Embryonic facial prominence (tissue), 1 donor: ENCODE data around the gene HNRNPL.
"Not testable (repeated sequence)": the region's sequence is repeated elsewhere in the genome, so short reads cannot be mapped to it uniquely, and the experiment has no call there.

Source experiments
- DNase-seq: peaks from one replicate; pipeline ENCODE4 v3.0.0-alpha.2; 2016; ENCODE audit errors: extremely low spot score

The HNRNPL gene

DNA sequence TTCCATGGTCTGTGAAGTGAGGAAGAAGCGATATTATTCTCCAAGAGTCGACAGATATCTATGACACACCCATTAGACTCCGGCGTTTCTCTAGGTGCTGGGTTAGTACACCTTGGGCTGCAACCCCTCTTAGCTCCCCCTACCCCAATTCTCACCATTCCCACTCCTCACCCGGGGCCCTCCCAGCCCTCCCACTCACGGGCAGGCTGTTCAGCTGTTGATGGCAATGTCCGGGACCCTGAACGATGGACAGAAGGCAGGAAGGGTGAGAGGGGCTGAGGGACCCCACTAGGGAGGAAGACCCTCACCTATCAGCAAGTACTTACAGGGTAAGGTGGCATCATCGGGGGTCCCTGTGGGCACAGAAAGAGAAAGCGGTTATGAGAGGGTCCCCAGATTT, 46.2 kb downstream of the HNRNPL start:
- DNase-seq: no peak

- no peak for DNase-seq
These were observed 48.3 kb downstream of the HNRNPL start for GRCh38 chr19:38801359-38802095.

DNA sequence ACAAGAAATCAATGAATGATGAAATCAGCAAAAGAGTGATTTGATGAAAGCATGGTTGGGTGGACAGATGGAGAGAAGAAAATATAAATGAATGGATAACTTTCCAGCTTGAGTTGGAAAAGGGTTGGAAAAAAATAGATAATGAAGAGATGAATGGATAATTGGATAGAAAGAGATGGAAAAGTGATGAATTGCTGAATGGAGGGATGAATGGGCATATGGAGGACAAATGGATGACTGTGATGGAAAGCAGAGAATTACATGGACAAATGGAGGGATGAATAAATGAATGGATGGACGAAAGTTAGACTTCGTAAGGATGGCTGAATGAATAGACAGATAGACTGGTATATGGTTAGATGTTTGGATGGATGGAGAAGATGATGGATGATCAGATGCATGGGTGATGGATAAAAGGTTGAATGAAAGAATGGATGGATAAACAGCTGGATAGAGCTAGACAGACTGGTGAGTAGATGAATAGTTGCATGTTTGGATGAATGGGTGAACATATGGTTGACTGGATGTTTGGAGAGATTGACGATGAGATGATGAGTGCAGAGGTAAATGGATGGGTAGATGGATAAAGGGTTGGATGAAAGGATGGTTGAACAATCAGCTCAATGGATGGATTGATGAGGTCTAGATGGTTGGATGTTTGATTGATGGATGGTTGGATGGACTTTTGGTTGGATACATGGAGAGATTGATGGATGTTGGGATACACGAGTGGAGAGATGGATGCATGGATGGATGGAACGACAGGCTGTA, 49.0 kb downstream of the HNRNPL start:
- no peak for DNase-seq

DNA sequence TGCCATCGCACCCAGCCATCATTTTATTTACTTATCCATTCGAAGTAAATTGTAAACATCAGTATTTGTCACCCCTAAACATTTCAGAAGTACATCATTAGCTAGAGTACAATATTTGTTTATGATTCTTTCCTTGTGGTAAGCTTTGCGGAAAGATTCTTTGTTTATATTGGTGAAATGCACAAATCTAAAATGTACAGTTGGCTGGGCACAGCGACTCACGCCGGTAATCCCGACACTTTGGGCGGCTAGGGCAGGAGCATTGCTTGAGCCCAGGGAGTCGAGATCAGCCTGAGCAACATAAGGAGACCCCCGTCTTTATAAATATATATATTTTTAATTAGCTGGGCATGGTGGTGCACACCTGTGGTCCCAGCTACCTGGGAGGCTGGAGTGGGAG, 50.7 kb downstream of the HNRNPL start:
- no peak for DNase-seq

DNA sequence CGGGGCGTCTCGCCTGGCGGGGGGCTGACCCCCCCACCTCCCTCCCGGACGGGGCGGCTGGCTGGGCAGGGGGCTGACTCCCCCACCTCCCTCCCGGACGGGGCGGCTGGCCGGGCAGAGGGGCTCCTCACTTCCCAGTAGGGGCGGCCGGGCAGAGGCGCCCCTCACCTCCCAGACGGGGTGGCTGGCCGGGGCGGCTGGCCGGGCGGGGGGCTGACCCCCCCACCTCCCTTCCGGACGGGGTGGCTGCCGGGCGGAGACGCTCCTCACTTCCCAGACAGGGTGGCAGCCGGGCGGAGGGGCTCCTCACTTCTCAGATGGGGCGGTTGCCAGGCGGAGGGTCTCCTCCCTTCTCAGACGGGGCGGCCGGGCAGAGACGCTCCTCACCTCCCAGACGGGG, 52.0 kb downstream of the HNRNPL start:
- DNase-seq: not testable (repeated sequence)

DNA sequence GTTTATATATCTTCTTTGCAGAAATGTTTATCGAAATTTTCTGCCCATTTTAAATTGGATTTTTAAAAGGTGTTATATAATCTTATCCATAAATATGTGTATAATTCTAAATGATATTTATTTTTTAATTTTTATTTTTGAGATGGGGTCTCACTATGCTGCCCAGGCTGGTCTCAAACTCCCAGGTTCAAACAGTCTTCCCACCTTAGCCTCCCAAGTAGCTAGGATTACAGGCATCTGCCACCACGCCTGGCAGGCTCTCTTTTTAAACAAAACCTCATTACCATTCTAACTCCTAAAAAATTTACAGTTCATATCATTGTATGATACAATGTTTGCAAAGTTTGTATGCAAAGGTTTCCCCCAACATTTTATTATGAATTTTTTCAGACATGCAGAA, 53.6 kb downstream of the HNRNPL start:
- no peak for DNase-seq

DNA sequence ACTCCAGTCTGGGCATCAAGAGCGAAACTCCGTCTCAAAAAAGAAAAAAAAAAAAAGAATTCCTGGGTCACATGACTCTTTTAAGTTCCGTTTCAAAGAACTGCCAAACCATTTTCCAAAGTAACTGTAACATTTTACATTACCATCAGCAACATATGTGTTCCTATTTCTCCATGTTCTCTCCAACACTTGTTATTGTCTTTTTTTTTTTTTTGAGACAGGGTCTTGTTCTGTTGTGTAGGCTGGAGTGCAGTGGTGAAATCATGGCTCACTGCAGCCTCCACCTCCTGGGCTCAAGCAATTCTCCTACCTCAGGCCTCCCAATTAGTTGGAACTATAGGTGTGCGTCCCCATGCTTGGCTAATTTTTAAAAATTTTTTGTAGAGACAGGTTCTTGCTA, 54.2 kb downstream of the HNRNPL start:
- DNase-seq: no peak

- DNase-seq: no peak
These were observed 56.1 kb downstream of the HNRNPL start for GRCh38 chr19:38793671-38794070.

DNA sequence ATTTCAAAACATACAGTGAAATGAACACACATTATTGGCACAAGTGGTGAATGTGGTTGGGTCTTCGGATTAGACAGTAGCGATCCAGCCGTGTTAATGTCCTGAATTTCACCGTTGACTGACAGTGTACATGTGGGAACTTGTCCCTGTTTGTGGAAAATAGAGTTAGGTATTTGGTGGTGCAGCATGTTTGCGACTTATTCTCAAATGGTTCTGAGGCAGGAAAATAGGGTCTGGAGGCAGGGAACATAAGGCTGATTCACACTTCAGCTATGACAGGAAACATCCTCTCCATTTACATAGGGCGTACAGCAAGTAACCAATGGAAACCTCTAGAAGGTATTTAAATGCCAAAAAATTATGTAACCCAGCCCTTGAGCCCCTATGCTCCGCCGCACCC, 56.6 kb downstream of the HNRNPL start:
- DNase-seq: peak; percentile 7

GRCh38 chr19:38792250-38793111, 57.3 kb downstream of the HNRNPL start:
- DNase-seq: no peak

DNA sequence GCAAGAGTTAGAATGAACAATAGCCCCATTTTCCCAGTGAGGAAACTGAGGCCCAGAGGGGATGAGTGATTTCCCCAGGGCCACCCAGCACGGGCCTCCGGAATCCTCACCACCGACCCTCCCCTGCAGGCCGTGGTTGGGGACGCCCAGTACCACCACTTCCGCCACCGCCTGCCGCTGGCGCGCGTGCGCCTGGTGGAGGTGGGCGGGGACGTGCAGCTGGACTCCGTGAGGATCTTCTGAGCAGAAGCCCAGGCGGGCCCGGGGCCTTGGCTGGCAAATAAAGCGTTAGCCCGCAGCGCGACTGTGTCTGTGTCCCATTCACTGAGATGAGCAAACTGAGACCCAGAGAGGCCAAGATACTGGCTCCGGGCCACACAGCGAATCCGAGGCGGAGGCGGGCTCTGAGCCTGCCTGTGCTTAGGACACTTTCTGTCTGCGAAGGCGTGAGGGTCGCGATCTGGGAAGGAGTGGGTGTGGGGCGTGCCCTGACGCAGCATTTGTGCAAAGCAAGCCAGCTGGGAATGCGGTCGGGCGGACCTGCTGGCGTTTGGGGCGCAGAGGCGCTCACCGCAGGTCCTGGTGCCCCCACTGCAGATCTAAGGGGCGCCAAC, 58.2 kb downstream of the HNRNPL start:
- not testable (repeated sequence) for DNase-seq

- DNase-seq: not testable (repeated sequence)
These were observed 59.0 kb downstream of the HNRNPL start for GRCh38 chr19:38790507-38791403.

DNA sequence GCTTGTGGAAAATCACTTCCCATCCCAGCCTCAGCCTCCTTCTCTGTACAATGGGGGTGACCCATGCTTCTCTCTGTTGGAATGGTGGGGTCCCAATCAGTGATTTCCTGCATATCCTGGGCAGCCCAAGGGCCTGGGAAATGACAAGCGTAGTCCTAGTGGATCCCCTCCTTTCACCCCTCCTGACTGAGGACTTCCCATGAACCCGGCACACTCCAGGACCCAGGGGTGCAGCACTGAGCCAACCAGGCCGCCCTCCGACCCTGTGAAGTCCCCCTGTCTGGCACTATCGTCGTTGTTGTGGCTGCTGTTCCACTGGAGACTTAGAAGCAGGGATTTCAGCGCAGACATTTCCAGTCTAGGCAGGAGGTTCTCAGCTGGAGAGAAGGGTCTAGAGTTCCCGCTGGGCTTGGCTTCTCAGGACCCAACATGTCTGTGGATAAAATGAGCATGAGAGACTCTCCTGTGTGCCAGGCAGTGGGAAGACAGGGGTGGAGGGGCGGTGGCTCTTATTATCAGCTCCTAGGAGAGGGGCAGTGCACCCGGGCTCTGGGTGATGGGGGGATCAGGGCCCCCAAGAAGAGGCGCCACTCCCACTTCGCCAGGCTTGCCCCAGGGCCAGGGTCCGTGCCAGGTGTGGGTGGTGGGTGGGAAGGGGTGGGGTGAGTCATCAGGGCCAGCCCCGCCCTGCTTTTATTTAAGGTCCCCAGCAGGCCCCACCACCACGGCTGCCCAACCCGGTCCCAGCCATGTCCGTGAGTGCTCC, 61.1 kb downstream of the HNRNPL start, which contains the start of gene LGALS7B:
TSS of gene LGALS7B (plus strand) at position 723 of the 766 bp plus-strand sequence. CDS start at position 750, 27 bp downstream.
- no peak for DNase-seq

DNA sequence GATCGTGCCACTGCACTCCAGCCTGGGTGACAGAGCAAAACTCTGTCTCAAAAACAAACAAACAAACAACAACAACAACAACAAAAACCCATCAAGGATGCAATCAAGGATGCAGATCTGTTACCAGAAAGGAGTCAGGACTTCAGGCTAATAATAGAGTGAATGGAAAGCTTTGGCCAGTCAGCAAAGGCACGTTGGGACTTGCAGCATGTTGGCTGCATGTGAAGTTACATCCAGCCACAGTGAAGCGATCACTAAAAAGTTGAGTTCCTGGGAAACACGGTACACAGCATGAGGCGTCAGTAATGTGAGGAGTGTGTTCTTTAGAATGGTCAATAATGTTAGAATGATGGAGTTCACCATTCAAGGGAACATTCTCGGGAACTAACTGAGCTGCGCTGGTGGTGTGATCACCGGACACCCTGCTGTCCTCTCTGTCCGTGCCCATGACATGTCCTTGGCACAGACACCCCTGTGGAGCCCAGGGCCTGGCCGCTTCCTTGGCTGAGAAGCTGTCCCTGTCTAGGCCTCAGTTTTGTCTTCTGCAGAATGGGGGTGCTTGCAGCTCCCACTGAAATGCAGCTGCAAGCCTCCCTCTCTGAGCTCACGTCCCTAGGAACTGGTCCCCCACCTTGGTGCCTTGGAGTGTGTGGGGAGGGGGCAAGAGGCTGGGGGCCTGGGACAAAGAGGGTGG, 63.1 kb downstream of the HNRNPL start:
- DNase-seq: no peak
